ENCODE results near the gene SLC8A1. TPM values are rescaled to one million over a fixed set of nuclear protein-coding genes. Genes with fewer than 3 reads are reported as not detected.

The SLC8A1 gene
- total RNA-seq, 2 experiments from 2014 or later, result 1.9 to 2.3 TPM

DNA sequence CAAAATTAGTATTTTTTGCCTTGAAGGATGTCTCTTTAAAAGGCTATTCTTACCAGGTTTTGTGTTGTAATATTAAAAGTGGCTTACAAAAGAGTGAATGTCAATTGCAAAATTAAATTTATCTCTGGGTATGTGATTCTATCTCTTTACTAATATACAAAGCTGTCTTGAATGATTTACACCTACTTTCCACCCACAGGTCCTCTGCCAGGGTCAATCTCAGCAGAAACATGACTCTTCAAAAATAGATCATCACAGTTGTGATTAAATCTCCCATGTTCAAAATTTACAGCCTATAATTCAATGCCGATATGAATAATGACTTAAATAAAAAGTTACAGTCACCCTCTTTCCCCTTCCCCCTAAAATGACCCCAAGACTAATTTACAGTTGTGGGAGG is 78.8 kb downstream of the SLC8A1 start:
- ATAC-seq, result no peak
- H3K27ac Mint-ChIP-seq, result no peak overlapping the region
- intact Hi-C loops (cut with DNase I, micrococcal nuclease), result no loop called here
- no peaks in the 10 kb centered on the region for H3K9me3 Mint-ChIP-seq (ENCODE audit: low read depth)
- H3K4me3 Mint-ChIP-seq, result no peak overlapping the region
- POLR2A ChIA-PET, result no interaction called here
- H3K27me3 Mint-ChIP-seq, result no peaks in the 10 kb centered on the region
- H3K36me3 Mint-ChIP-seq (ENCODE audit: low read depth), result no peaks in the 10 kb centered on the region
- peaks cover 2% of the 10 kb centered on the region for H3K4me1 Mint-ChIP-seq
- CTCF ChIA-PET, result no interaction called here
- DNase-seq, result no peak

DNA sequence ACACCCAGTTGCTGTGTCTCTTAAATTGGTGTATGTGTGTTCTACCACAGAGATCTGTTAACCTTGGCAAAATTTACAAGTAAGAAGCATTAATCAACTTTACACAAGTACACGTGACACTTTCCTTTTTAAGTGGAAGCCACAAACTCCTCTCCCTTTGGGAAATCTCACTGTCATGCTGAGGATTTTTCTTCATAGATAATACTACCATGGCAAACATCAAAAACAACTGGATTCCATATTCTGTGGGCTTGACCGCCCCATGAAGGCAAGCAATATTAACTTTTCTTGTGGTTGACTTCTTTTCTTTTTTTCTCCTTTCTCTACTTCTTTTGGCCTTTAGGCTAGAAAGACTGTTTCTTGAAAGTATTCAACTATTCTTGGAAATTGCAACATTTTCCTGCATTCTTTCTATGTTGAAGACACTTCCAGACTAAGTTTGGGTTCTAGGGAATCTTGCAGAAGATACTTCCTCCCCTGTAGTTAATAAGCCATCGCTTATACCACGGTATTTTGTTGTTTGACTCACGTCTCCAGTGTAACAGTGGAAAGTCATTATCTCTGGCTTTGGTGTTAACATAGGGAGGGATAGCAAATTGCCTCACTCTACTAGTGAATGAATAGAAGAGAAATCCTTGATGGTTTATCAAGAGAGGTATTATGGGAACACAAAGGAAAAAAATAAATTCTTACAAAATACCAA is 79.5 kb downstream of the SLC8A1 start:
- no peak for ATAC-seq
- Mint-ChIP-seq H3K27ac (no peak overlapping the region), H3K9me3 (ENCODE audit: low read depth) (no peaks in the 10 kb centered on the region), H3K4me1 (peaks cover 2% of the 10 kb centered on the region), H3K36me3 (ENCODE audit: low read depth) (no peaks in the 10 kb centered on the region), H3K4me3 (no peak overlapping the region), H3K27me3 (no peaks in the 10 kb centered on the region)
- ChIA-PET POLR2A (no interaction called here), CTCF (no interaction called here)
- DNase-seq, result no peak
- intact Hi-C loops (cut with DNase I, micrococcal nuclease), result no loop called here

DNA sequence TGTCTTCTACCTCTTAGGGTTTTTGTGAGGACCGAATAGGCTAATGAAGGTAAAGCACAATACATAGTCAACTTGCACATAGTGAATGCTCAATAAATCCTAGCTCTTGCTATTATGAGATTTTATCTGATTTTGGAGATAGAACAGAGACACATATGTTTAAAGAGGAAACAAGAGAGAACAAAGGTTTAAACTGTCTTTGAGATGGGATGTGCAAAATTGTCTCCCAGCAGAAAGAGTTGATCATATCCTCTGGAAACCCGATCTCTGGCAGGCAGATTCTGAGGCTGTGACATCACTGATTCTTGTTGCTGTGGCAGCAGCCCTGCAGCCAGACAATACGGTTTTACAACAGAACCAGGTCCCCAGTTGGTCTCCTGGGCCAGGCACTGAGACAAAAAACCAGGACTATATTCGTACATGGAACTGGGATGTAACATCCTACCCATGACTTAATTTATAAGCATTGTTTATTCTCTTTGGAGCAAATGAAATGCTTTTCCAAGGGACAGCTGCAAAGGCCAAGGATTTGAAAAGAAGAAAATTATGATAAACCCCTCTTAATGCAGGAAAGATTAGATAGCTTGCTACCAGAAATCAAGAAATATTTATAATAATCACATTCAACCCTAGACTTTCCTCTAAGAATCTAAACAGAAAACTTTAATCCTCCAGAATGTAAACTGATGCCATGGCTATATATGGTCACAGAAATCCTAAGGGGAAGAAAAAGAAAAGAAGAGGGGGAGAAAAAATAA is 80.2 kb downstream of the SLC8A1 start:
- DNase-seq (no peak), ATAC-seq (no peak)
- POLR2A ChIA-PET, result no interaction called here
- Mint-ChIP-seq H3K36me3 (ENCODE audit: low read depth) (no peaks in the 10 kb centered on the region), H3K4me1 (peaks cover 2% of the 10 kb centered on the region), H3K27me3 (no peaks in the 10 kb centered on the region), H3K4me3 (no peak overlapping the region), H3K27ac (no peak overlapping the region), H3K9me3 (ENCODE audit: low read depth) (no peaks in the 10 kb centered on the region)
- intact Hi-C loops (cut with DNase I, micrococcal nuclease), result no loop called here
- CTCF ChIA-PET, result no interaction called here

DNA sequence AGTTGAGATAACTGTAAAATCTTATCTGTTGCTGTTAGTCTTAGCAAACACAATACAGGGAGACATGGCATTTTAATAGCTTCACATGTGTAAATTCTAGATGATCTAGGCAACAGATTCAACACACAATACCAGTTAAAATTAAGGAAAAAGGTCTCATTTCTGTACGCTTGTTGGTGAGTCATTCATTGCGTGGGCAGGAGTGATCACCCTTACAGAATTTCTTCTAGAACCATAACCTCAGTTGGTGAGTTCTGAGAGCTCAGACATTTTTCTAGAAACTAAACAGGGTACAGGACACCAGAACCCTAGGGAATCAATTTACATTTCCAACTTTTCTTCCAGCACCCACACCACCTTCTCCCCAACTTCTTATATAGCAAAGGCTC is 81.9 kb downstream of the SLC8A1 start:
- Mint-ChIP-seq H3K4me3 (no peak overlapping the region), H3K27ac (no peak overlapping the region), H3K4me1 (peaks cover 2% of the 10 kb centered on the region), H3K9me3 (ENCODE audit: low read depth) (no peaks in the 10 kb centered on the region), H3K27me3 (no peaks in the 10 kb centered on the region), H3K36me3 (ENCODE audit: low read depth) (no peaks in the 10 kb centered on the region)
- ATAC-seq, result no peak
- intact Hi-C loops (cut with DNase I, micrococcal nuclease), result no loop called here
- peak; percentile 27 for DNase-seq
- POLR2A ChIA-PET, result no interaction called here
- CTCF ChIA-PET, result no interaction called here

- intact Hi-C loops (cut with DNase I, micrococcal nuclease), result no loop called here
- POLR2A ChIA-PET, result no interaction called here
Observed at GRCh38 chr2:40369267-40370006, 82.5 kb downstream of the SLC8A1 start.

DNA sequence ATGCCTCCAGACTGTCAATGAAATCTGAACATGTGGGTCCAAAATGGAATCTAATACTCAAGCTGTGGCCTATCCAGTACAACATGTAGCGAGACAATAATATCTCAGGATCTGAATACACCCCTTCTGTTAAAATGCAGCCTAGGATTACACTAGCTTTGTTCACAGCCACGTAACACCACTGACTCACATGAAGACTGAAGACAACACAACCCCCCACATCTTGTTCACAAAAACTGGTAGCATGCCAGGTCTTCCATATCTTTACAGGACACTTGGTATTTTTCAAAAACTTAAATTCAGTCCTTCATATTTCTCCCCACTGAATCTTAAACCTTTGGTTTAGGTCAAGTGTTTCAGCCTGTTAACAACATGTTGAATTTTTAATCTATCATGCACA is 84.2 kb downstream of the SLC8A1 start:
- intact Hi-C loops (cut with DNase I, micrococcal nuclease), result no loop called here
- H3K27me3 Mint-ChIP-seq, result no peaks in the 10 kb centered on the region
- H3K4me3 Mint-ChIP-seq, result no peak overlapping the region
- POLR2A ChIA-PET, result no interaction called here
- DNase-seq (no peak), ATAC-seq (no peak)
- H3K36me3 Mint-ChIP-seq (ENCODE audit: low read depth), result no peaks in the 10 kb centered on the region
- CTCF ChIA-PET, result interaction anchor here (0.6 kb wide), 1 partner anchor 1553 kb away, joined by 3 read pairs; no protein-coding TSS in a partner anchor
- no peak overlapping the region for H3K27ac Mint-ChIP-seq
- peaks cover 6% of the 10 kb centered on the region for H3K4me1 Mint-ChIP-seq
- no peaks in the 10 kb centered on the region for H3K9me3 Mint-ChIP-seq (ENCODE audit: low read depth)

More at GRCh38 chr2:40369267-40370006, 82.5 kb downstream of the SLC8A1 start:
- no peaks in the 10 kb centered on the region for H3K9me3 Mint-ChIP-seq (ENCODE audit: low read depth)
- CTCF ChIA-PET, result no interaction called here
- H3K4me3 Mint-ChIP-seq, result no peak overlapping the region
- no peaks in the 10 kb centered on the region for H3K36me3 Mint-ChIP-seq (ENCODE audit: low read depth)
- ATAC-seq, result no peak
- H3K27me3 Mint-ChIP-seq, result no peaks in the 10 kb centered on the region
- peaks cover 6% of the 10 kb centered on the region for H3K4me1 Mint-ChIP-seq
- H3K27ac Mint-ChIP-seq, result no peak overlapping the region
- no peak for DNase-seq

DNA sequence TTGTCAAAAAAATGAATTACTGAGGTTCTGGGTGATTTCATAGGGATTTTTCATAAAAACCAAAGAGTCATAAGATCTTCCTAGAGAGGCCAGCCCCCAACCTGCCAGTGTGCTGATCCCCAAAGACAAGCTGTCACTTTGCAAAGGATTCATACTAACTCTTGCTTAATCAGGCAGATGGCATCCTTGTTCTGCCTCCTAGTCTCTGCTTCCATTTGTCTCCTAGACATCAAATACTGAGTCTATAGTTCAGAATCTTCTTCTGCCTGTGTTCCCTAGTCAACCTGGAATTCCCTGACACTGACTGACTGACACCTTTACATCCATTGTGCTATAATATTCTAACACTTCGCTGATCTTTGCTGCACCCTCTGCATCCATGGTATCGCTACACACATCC is 84.9 kb downstream of the SLC8A1 start:
- H3K27me3 Mint-ChIP-seq, result no peaks in the 10 kb centered on the region
- ChIA-PET POLR2A (no interaction called here), CTCF (no interaction called here)
- ATAC-seq (no peak), DNase-seq (no peak)
- no peak overlapping the region for H3K4me3 Mint-ChIP-seq
- H3K9me3 Mint-ChIP-seq (ENCODE audit: low read depth), result no peaks in the 10 kb centered on the region
- H3K36me3 Mint-ChIP-seq (ENCODE audit: low read depth), result no peaks in the 10 kb centered on the region
- intact Hi-C loops (cut with DNase I, micrococcal nuclease), result no loop called here
- no peak overlapping the region for H3K27ac Mint-ChIP-seq
- H3K4me1 Mint-ChIP-seq, result peaks cover 6% of the 10 kb centered on the region

- intact Hi-C loops (cut with DNase I, micrococcal nuclease), result no loop called here
- no peaks in the 10 kb centered on the region for H3K9me3 Mint-ChIP-seq (ENCODE audit: low read depth)
- ChIA-PET CTCF (no interaction called here), POLR2A (no interaction called here)
- H3K4me3 Mint-ChIP-seq, result no peak overlapping the region
- H3K27me3 Mint-ChIP-seq, result no peaks in the 10 kb centered on the region
- H3K36me3 Mint-ChIP-seq (ENCODE audit: low read depth), result no peaks in the 10 kb centered on the region
- no peak overlapping the region for H3K27ac Mint-ChIP-seq
- DNase-seq (no peak), ATAC-seq (no peak)
- peaks cover 4% of the 10 kb centered on the region for H3K4me1 Mint-ChIP-seq
Observed at GRCh38 chr2:40364151-40364874, 87.6 kb downstream of the SLC8A1 start.

DNA sequence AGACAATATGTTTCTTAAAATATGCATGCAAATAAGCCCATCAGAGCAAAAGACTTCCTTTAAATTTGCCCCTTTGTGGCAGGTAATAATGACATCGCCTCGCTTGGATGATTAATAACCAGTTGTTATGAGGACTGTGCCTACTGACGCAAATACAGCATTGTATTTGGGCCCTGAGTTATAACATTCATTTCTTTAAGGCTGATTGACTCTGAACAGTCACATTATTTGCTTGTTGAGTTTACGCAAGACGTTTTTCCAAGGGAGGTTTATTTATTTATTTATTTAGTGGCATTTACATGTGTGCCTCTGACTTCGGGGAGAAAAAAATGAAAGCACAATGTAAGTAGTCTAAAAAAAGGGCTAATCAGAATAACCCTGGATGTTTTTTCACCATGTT is 88.3 kb downstream of the SLC8A1 start:
- Mint-ChIP-seq H3K4me3 (no peak overlapping the region), H3K9me3 (ENCODE audit: low read depth) (no peaks in the 10 kb centered on the region), H3K27ac (no peak overlapping the region), H3K4me1 (peaks cover 7% of the 10 kb centered on the region), H3K27me3 (peaks cover 3% of the 10 kb centered on the region), H3K36me3 (ENCODE audit: low read depth) (no peaks in the 10 kb centered on the region)
- POLR2A ChIA-PET, result no interaction called here
- CTCF ChIA-PET, result interaction anchor here (1.1 kb wide), 1 partner anchor 11 kb away, joined by 4 read pairs; no protein-coding TSS in a partner anchor
- ATAC-seq, result no peak
- no peak for DNase-seq
- intact Hi-C loops (cut with DNase I, micrococcal nuclease), result no loop called here

GRCh38 chr2:40363231-40363630 is 88.7 kb downstream of the SLC8A1 start:
- Mint-ChIP-seq H3K27me3 (peaks cover 3% of the 10 kb centered on the region), H3K9me3 (ENCODE audit: low read depth) (no peaks in the 10 kb centered on the region), H3K36me3 (ENCODE audit: low read depth) (no peaks in the 10 kb centered on the region), H3K27ac (no peak overlapping the region), H3K4me3 (no peak overlapping the region), H3K4me1 (peaks cover 7% of the 10 kb centered on the region)
- CTCF ChIA-PET, result interaction anchor here (1.1 kb wide), 1 partner anchor 11 kb away, joined by 4 read pairs; no protein-coding TSS in a partner anchor
- POLR2A ChIA-PET, result no interaction called here
- DNase-seq (no peak), ATAC-seq (no peak)
- intact Hi-C loops (cut with DNase I, micrococcal nuclease), result no loop called here

DNA sequence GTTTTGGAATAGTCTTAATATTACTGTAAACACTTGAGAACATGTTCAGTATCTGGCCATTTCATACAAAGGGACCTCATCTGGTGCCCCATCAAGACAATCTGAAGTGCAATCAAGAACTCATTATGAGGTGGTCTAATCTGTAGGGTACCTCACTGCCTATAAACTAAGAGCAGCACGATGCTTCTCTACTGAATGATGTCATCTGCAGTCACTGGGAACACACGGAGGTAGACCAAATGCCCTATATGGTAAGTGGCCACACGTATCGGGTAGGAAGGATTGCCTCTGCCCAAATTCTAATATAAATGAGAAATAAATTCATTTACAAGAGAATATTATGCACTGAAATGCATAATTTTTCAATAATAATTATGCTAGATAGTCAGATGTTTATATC is 90.4 kb downstream of the SLC8A1 start:
- no peaks in the 10 kb centered on the region for H3K36me3 Mint-ChIP-seq (ENCODE audit: low read depth)
- H3K27ac Mint-ChIP-seq, result no peak overlapping the region
- DNase-seq, result no peak
- ChIA-PET POLR2A (no interaction called here), CTCF (no interaction called here)
- ATAC-seq, result no peak
- no peak overlapping the region for H3K4me3 Mint-ChIP-seq
- intact Hi-C loops (cut with DNase I, micrococcal nuclease), result no loop called here
- no peaks in the 10 kb centered on the region for H3K9me3 Mint-ChIP-seq (ENCODE audit: low read depth)
- peaks cover 3% of the 10 kb centered on the region for H3K27me3 Mint-ChIP-seq
- peaks cover 7% of the 10 kb centered on the region for H3K4me1 Mint-ChIP-seq

Measured in activated CD4-positive, alpha-beta T cell treated with anti-CD3 and anti-CD28 coated beads for 36 hours (primary cell).